Measurements from ENCODE around the gene SMIM35.

SMIM35 gene

GRCh38 chr11:117961896-117962295 is 124.9 kb downstream of the SMIM35 start:
- DNase-seq (ENCODE audit: insufficient read length, low spot score) = no peak
- FAIRE-seq = no peak
- no peak for TF ChIP-seq CTCF (IDR thresholded peaks at IDR 0.05; ENCODE audit: insufficient read depth, missing control alignments)

DNA sequence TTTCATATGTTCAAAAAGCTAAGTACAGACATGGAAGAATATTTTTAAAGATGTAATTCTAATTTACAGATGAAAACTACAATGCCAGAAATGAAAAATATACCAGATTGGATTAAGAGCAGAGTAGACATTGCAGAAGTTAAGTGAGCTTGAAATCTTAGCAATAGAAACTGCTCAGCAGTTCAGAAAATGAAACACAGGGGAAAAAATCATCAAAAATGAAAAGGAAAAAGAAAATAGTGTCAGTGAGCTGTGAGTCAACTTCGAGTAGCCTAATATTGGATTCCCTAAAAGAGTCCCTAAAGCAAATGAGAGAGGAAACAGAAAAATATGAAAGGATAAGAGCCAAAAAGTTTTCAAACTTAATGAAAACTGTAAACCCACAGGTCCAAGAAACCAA is 126.4 kb downstream of the SMIM35 start:
- no peak for TF ChIP-seq CTCF (IDR thresholded peaks at IDR 0.05; ENCODE audit: insufficient read depth, missing control alignments)

DNA sequence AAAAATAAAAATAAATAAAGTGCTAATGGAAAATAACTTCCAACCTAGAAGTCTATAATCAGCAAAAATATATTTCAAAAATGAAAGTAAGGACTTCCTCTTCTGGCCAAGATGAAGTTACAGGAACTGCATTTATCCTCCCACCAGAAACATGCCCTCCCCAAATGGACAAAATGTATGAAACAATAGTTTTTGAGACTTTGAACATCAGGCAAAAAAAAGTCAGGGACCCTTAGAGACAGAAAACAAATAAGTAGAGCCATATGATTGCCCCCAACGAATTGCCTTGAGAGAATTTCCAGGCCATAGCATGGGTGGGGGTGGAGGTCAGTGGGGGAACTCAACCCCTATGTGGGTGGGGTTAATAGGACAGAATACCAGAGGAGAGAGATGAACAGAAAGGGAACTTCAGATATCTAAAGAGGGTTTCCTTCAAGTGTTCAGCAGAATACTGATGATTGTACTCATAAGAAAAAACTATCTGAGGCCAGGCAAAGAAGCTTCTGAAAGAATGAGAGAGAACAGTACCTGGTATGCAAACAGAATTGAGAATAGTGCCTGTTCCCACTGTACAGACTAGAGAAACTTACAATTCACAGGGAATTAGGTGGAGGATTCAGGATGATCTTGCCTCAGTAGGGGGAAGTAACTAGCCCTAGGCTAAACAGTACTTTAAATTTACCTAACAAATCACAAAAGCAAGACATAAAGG is 127.2 kb downstream of the SMIM35 start:
- FAIRE-seq (no peak), DNase-seq (ENCODE audit: insufficient read length, low spot score) (no peak)
- TF ChIP-seq CTCF (IDR thresholded peaks at IDR 0.05; ENCODE audit: insufficient read depth, missing control alignments) = no peak

More for the DNA sequence above, 126.4 kb downstream of the SMIM35 start:
- FAIRE-seq (no peak), DNase-seq (ENCODE audit: insufficient read length, low spot score) (no peak)

- no peak for TF ChIP-seq CTCF (IDR thresholded peaks at IDR 0.05; ENCODE audit: insufficient read depth, missing control alignments)
- DNase-seq (ENCODE audit: insufficient read length, low spot score) (no peak), FAIRE-seq (no peak)
Measured at GRCh38 chr11:117958949-117959348, 127.8 kb downstream of the SMIM35 start.
